HG02852 (cell line): ENCODE measurements around the gene FLCN.
A peak's percentile ranks its signal among the peaks of the same experiment; 100 is the strongest.

Experiments used
- ATAC-seq: cut with Tn5 transposase; IDR thresholded peaks from one replicate; pipeline ENCODE4 v1.9.1; 2021; ENCODE audit warnings: mild to moderate bottlenecking, moderate library complexity; ENCODE audit not compliant: unreplicated experiment

Gene FLCN

GRCh38 chr17:17236295-17237025 lies 508 bp downstream of the FLCN start:
- ATAC-seq: peak; percentile 15

DNA sequence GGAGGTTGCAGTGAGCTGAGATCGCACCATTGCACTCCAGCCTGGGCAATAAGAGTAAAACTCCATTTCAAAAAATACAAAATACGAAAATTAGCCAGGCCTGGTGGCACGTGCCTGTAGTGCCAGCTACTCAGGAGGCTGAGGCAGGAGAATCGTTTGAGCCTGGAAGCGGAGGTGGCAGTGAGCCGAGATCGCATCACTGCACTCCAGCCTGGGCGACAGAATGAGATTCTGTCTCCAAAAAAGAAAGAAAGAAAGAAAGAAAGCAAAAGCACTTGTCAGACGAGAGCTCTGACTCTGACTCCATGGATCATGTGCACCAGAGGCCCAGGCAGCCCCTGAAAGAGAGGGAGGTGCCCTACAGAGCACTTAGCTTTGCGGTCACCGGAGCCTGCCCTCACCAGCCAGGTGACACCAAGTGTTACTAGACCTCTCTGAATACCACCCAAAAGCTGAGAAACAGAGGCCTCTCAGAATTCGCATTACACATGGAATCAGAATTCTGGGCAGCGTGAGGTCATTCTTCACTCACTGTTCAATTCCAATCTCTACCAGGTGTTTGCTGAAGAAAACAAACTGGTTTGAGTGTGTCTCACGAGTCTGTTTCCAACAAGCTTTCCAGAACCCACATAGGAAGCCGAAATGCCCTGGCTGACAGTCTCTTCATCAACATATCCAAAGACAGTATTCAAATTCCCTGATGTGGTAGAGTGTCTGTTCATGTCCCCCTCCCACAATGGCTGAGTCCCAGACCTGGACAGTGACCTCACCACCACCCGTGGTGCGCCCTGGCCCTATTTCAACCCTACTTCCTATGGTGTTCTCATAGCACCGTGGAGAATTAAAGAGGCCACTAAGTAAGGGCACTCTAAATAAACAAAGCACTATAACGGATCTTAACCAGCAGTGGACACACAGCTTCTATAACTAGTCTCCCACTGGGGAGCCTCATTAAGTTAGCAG lies 1.5 kb downstream of the FLCN start:
- no peak for ATAC-seq

DNA sequence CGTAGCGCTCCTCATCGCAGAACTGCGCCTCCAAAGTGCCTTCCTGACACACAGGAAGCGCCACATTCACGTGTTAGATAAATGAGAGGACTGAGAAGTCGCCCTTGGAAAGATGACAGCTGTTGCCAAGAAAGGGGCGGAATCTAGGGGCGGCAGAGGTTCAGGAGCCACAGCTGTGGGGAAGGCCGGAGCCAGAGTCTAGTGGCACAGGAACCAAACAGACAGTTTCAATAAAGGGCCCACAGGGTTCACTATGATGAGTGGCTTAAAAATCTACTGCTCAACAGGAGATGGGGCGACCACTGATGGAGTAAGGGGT lies 4.7 kb downstream of the FLCN start:
- no peak for ATAC-seq

DNA sequence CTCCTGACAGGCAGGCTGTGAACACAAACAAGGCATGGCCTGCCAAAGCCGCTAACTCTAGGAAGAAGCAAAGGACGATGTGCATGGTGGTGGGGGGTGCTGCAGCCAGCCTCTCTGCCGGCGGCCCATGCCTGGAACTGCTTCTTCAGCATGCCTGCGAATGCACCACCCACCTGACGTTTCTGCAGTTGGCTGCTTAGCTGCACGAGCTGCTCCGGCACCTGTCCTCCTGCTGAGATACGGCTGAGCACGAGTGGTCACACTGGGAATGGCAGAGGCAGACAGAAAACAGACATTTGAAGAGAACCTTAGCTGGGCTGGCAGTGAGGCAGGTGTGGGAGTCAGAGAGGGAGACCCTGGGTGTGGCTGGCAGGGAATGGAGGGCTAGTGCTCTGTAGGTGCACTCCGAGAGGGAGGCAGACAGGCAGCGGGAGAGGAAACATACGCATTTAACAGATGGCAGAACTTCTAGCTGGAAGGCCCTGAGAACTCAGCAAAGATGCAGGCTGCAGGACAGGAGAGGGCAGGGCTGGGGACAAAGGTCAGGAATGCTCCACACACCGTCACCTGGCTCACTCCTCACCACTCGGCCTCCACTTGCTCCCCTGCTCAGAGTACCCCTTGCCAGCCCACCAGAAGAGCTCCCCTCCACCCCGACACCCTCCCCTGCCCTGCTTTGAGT lies 5.2 kb downstream of the FLCN start:
- no peak for ATAC-seq

DNA sequence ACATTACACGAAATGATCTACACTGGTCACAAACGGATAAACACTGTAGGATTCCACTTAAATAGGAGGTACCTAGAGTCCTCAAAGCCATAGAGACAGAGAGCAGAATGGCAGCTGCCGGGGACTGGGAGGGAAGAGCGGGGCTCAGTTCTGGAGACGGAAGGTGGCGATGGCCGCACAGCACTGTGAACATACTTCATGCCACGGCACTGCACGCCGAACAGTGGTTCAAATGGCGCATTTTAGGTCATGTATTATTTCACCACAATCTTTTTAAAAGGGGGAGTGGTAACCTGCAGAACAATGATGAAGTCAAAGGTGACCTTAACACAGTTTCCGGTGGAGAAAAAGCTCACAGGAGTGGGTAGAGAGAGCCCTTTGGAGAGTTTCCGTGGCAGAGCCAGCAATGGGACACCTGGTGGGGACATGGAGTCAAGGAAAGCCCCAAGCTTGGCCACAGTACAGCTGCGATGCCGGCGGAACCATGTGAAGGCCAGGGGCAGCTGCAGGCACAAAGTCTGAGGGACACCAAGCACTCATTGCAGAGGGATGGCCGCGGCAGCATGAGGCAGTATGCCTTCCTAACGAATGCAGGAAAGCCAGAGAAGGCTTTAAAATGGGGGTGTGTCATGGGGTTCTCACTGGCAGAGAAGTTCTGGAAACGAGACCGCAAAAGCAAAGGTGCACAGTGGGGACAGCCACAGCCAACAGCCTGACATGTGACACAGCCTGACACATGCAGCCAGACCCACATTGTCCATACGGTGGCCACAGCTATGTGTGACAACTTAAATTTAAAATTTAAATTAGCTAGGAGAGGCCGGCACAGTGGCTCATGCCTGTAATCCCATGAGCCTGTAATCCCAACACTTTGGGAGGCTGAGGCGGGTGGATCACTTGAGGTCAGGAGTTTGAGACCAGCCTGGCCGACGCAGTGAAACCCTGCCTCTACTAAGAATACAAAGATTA lies 7.3 kb downstream of the FLCN start:
- ATAC-seq: no peak

DNA sequence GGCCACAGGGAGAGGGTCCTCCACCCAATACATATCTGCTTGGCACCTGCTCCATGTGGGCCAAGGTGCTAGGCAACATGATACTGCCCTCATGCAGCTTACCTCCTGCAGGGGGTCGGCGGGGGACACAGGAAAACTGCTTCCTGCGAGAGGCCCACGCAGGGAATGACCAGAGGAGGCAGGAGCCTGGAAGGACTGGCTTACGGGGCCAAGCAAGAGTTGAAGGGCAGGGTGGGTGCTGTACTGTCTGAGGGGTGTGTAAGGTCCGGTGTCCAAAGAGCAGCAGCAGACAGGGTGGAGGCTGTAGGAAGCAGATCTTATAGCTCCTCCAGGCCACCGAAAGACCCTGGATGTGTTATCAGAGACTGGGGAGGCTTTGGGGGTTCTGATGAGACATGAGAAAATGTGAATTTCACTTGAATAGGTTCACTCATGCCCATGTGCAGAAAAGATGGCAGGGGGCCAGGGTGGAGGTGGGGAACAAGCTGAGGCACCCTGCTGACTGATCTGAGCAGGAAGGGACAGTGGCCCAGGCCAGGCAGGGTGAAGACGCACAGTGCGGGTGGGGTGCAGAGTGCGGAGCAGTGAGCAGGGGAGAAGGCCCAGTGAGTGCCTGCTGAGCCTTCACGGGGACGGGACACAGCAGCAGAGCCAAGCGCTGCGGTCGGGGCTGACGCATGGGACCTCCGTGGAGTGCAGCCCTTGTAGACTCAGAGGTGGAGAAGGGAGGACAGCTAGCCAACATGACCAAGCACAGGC lies 8.3 kb downstream of the FLCN start:
- no peak for ATAC-seq

DNA sequence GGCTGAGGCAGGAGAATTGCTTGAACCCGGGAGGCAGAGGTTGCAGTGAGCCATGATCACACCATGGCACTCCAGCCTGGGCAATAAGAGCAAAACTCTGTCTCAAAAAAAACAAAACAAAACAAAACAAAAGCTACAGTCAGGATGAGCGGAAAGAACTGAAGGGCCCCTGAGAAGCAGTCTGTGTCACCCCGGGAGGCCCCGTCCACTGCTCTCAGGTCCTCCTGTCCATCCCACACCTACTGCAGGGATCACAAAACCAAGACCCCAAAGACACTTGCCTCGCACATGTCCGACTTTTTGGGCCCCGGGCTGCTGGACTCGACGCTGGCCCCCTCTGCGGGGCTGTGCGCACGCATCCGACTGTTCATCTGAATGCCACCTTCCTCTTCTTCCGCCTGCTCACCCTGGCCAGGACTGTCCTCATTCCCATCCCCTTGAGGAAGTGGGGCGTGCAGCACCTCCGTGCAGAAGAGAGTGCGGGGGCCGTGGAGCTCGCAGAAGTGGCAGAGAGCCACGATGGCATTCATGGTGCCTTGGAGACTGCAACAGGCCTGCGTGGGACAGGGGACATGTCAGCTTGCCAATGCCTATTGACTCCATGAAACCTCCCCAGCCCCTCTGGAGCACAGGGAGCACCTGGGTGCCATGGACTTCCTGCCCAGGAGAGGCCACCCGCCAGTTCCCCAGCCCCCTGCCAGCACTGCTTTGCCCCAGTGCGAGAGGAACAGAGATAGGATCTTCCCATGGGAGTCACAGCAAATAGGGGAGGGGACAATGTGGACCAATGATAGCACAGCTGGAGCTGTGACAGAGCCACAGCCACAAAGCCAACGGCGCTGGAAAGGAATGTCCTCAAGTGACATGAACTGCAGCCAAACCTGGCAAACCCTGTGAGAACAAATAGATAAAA lies 9.1 kb downstream of the FLCN start:
- ATAC-seq: no peak

DNA sequence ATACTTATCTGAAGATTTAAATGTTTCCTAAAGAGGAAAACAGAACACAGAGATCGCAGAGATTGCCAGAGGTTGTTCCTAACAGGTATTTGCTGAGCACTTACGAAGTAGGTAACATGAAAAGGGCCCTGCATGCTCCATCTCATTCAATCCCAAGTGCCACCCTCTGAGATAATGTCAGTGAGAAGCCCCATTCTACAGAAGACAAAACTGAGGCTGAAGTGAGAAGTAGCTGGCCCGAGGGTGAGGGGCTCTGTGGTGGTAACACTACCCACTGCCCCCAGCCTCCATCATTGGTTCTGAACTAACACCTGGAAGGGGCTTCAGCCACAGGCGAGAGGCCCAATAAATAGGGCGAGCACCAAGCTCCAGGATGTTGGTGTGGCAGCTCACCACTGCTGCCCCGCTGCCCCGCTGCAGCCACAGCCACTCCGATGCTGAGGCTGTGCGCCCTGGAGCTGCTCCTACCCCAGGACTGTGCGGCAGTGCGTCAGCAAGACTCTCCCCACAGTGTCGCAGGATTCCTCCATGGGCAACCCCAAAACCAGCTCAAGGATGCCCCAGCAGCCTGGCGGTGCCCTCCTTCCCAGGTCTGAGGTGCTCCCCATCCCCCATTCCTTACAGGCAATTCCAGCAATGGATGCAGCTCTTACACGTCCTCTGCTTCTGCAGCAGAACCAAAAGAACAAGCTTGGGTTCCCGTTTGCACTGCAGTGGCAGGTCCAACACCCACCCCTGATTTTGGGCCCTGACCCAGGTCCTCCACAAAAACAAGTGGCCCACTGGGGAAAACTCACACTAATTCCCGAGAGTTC lies 10.3 kb downstream of the FLCN start:
- ATAC-seq: no peak

DNA sequence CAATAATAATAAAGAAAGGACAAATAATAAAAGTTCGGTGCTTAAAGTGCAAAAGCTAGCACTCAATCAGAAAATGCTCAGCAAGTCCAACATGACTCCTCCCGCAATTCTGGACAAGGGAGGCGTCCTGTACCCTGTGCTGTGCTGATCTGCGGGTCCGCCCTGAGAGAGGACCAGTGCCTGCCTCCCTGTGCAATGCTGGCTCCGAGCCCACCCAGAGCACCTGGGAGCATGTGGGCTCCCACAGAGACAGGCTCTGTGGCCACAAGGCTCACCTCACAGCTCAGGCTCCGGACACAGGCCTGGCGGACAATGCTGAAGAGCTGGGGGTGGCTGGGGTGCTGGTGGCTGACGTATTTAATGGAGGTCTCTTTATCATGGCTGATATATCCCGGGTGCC lies 11.1 kb downstream of the FLCN start:
- ATAC-seq: no peak

GRCh38 chr17:17224137-17224536 lies 12.8 kb downstream of the FLCN start:
- ATAC-seq: no peak

DNA sequence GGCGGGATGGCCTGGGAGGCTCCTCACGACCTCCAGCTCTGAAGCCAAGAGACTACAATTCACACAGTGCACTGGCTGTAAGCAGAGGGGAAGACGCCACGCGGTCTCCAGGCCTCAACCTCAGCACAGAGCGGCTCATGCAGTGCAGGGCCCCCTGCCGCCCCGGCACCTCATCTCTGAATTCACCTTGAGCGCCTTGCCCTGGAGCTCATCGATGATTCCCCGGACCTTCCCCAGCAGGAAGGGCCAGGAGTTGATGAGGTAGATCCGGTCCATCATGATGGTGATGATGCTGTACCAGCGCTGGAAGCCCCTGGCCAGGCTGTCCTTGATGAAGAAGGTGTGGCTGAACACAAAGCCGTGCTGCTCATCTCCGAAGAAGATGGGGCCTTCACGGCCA lies 13.2 kb downstream of the FLCN start:
- ATAC-seq: no peak

DNA sequence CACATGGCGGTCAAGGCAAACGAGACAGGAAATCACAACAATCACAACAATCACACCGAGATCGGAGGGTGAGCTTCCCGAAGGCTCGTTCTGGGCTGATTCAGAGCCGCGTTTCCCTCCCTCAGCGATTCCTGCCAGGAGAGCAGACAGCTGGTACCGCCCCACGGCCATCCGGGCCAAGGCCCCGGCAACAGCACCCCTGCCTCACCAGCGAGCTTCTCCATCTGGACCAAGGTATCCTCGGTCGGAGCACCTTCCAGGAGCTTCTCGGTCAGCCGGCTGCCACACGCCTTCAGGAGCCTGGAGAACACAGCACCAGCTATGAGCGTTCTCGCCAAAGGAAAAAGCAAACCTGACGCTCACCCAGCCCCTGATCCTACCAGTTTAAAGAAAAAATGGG lies 15.6 kb downstream of the FLCN start:
- ATAC-seq: no peak

GRCh38 chr17:17220529-17220928 lies 16.4 kb downstream of the FLCN start:
- no peak for ATAC-seq

DNA sequence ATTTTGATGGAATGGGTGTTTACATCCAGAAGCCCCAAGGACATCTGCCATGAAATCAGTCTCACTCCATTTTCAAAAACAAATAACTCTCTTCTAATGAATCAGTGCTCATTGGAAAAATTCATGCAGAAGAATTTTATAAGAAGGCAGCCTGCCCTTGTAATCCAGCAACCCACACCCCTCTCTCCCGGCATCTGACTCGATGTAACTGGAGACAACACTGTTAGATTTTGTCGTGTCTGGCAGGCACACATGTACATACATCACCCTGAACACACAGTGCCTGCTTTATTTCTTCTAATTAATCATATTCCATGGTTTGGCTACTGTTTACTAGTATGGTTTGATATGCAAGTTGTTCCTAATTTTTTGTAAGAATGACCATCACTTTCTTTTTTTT lies 19.0 kb downstream of the FLCN start:
- no peak for ATAC-seq

GRCh38 chr17:17216776-17217175 lies 20.2 kb downstream of the FLCN start:
- ATAC-seq: no peak

DNA sequence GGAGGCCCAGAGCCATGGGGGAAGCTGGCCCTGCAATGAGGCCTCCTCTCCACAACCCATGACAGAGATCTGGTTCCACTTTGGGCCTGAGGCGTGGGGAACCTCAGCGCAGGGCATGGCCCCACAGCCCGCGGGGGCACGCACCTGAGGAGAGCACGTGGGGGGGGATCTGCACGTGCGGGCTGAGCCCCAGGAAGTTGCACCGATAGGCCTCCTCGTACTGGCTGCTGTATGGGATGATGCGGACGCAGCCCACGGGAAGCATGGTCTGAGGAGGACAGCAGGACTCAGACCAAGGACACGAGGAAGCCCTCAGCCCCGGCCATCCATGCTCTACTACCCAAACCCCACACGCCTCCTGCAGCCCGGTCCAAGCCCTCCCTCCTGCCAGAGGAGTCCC lies 20.7 kb downstream of the FLCN start:
- no peak for ATAC-seq

DNA sequence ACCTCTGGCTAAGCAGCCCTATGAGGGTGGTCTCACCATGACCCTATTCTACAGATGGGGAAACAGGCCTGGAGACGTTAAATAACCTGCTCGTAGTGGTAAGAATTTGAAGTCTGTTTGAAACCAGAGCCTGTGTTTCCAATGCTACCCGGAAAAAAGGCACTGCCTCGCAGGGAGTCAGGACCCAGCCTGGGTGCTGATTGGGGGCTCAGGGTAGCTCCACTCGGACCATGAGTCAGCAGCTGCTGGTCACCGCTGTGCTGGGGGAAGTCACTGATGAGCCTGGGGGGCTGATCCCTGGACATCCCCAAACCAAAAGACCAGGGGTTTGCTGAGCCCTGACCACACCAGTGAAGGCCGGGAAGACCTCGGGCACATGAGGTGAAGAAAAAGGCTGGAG lies 21.4 kb downstream of the FLCN start:
- ATAC-seq: no peak
